NCI-H146 treated with DMSO at 0.1 percent for 48 hours (cell line): ENCODE data around the gene HOXA3.

Source experiments
- DNase-seq: peaks from one replicate; lab custom pipeline; 2025; ENCODE audit not compliant: unreplicated experiment; lab: John Stamatoyannopoulos, UW

The HOXA3 gene

DNA sequence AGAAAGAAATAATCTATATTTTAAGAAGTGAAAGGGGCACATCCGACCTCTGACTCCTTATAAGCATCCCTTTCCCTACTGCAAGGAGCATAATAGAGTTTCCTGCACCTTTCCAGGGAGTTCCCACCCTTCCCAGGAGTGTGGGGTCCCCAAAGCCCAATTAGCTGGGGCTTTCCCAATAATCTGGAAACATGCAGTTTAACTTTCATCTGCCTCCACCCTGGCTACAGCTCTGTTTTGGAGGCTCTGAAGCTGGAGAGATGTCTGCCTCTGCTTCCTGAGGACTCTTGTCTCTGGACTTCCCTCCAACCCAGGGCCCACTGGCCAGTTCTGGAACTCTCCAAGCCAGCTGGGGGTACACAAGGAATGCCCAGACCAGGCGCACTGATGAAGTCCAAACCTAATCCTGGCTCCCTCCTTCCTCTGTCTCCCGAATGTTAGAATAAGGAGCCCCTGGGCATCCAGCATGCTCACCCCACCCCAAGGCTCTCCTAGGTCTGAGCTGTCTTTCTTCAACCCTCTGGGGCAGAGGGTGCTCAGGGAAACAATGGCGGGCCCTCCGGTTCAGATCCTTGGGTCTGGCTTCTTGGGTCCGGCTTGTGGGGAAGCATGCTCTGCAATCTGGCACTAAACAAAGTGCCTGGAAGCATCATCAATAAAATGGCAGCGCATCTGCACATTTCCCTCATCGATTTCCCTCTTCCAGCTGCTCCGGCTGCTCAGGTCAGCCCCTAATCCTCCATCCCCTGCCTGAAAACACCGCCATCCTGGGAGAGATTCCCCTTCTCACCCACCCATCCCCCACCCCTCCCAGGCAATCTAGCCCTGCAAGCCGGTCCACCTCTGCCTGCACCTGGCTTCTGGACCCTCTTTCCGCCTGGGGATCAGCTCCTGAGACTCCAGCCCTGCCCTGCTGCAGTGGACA lies 35.2 kb downstream of the HOXA3 start:
- no peak for DNase-seq

DNA sequence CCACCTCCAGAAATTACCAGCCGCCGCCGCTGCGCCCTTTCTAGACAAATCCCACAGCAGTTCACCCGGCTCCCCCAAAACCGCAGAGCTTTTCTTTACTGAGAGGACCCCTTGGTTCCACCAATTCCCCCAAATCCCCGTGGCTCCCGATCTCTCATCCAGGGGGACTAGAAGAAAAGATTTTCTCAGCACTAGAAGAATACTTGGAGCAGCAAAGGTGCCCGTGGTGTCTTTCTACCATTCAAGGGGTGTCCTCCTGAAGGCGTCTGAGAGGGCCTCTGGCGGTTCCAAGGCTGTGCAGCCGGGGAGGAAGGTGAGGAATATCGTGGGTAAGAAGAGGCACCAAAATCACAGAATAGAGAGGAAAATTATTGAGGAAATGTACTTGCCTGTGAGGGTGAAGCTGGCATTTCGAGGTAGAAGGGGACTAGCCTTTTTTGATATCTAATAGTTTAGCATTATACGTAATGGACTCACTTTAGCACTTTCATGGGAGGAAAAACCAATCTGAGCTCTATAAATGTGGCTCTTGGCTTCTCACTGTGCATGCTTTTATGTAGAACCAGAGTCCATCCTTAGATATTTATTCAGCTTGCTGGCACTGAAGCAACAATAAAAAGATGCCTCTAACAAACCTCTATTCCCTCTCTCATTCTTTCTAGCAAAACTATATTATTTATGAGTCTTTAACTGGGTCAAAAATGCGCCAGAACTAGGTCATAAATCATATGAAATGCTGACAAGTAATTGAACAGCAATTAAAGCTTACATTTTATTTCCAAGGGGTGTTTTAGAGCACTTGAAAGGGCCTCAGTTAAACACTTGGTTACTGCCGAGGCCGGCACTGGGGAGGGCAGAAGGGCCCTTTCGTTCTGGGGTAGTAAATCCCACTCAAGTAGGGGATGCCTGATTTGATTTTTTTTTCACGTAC lies 36.1 kb downstream of the HOXA3 start:
- no peak for DNase-seq

GRCh38 chr7:27115221-27116026 lies 37.0 kb downstream of the HOXA3 start:
- DNase-seq, result no peak

- no peak for DNase-seq
Measured at GRCh38 chr7:27114881-27115220, 37.5 kb downstream of the HOXA3 start.

GRCh38 chr7:27113991-27114769 lies 38.2 kb downstream of the HOXA3 start:
- DNase-seq, result peak; percentile 10

- DNase-seq, result peak; percentile 8
Measured at GRCh38 chr7:27112955-27113949, 39.1 kb downstream of the HOXA3 start.

GRCh38 chr7:27112361-27112760 lies 40.0 kb downstream of the HOXA3 start:
- DNase-seq, result no peak

GRCh38 chr7:27111751-27112277 lies 40.6 kb downstream of the HOXA3 start:
- no peak for DNase-seq

DNA sequence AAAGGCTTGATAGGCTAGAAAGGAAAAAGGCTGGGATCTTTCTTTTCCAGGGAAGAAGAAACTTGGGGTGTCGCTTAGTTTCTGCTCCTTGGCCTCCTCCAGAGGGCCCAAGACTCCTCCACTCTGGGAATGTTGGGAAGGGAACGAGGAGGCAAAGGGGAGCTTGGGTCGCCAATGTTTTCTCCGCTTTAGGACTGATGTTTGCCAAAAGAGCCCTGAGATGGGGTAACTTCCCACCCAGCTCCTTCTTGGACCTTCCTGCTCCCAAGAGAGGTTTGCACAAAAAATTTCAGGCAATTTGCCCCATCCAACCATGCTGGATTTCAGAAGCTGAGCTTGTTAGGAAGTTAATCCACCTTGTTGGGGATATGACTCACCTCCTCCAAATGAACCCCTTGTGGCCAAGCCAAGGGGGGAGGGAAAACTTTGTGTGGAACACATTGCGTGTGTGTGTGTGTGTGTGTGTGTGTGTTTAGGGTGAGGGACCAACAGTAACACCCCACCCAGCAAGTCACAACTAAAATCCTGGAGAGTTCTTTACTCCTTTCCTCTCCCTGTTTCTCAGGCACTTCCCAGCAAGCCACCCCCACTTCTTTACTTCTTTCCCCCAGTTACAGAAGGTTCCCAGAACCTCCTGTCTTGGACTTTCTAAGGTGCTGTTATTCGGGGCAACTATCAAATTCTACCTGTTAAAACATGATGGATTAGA lies 41.2 kb downstream of the HOXA3 start:
- no peak for DNase-seq

DNA sequence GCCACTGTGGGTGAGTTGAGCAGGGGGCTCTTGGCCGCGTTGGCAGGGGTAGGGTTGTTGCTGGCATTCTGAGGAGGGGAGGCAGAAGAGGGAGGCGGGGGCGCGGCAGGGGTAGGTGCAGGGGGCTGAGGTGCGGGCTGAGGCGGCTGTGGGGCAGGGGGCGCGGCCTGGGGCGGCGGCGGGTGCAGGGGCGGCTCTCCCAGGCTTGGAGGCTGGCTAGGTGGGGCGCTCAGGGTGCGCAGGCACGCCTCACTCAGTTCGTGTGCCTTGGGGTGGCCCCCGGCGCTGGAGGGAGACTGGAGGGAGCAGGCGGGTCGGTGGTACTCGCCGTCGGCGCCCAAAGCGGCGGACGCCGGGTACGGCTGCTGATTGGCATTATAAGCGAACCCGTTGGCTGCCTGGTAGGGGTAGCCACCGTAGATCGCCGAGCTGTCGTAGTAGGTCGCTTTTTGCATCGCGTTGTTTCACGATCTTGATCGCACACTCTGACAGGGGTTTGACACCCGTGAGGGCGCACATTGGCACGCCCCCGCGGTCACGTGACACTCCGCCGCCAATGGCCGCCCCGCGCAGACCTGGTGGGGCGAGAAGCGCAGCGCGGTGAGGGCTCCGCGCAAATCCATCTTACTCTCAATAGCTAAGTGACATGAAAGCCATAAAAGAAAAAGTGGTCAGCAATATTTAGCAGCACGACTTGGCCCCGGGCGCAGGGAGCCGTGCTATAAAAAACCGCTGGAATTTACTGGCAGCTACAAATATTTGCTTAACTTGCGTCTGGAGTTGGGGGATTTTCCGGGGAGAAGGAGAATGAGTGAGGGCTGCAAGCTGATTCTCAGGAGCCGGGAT lies 42.0 kb downstream of the HOXA3 start:
- no peak for DNase-seq

DNA sequence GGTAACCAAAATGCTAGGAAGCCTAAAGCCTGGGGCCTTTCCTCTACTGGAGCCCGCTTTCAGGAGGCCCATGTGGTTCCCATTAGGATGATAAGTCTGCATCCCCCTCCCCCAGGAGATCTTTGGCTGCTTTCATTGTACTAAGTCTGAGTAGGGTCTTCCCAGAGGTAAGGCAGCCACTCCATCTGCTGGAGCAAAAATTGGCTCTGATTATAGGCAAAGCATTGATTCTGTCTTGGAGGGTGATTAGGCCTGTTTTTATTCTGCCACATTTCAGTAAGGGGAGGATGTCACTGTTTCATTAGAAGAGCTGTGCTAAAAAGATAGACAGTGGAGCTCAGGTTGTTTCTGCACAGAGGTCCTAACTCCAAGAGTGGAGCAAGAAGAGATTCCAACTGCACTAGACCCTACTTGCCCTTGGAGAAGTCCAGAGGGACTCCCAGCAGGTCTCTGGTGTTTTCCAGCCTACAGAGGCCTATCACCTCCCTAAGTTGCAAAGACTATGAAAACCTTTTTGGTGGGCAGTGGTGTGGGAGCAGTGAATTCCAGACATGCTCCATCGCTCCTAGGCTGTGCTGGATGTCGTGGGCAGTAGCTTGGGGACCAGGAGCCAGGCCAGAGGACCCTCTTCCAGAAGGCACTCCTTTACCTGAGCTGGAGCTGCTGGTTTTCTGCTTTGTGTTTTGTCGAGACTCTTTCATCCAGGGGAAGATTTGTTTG lies 42.8 kb downstream of the HOXA3 start:
- no peak for DNase-seq

GRCh38 chr7:27108390-27109127 lies 43.8 kb downstream of the HOXA3 start:
- no peak for DNase-seq

GRCh38 chr7:27107391-27108381 lies 44.7 kb downstream of the HOXA3 start:
- DNase-seq, result no peak

DNA sequence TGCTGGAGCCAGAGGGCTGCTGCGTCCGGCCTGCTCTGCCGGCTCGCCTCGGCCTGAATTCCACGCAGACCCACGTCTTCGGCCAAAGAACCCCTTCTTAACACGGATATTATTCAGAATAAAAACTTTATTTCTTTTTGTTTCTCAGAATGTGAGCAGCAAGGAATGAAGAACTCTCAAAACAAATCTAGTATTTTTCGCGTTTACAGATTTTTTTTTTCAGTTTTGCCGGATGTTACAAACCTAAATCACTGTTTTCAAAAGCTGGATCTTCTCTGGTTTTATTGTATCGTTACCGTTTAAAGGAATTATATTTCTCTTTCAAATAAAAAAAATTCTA lies 45.5 kb downstream of the HOXA3 start:
- DNase-seq, result no peak
